Measurements from ENCODE around the gene ENC1. TPM values are rescaled to one million over a fixed set of nuclear protein-coding genes. Genes with fewer than 3 reads are reported as not detected.

The ENC1 gene
- total RNA-seq, 1 donor from 2014 or later = 6.6 TPM

DNA sequence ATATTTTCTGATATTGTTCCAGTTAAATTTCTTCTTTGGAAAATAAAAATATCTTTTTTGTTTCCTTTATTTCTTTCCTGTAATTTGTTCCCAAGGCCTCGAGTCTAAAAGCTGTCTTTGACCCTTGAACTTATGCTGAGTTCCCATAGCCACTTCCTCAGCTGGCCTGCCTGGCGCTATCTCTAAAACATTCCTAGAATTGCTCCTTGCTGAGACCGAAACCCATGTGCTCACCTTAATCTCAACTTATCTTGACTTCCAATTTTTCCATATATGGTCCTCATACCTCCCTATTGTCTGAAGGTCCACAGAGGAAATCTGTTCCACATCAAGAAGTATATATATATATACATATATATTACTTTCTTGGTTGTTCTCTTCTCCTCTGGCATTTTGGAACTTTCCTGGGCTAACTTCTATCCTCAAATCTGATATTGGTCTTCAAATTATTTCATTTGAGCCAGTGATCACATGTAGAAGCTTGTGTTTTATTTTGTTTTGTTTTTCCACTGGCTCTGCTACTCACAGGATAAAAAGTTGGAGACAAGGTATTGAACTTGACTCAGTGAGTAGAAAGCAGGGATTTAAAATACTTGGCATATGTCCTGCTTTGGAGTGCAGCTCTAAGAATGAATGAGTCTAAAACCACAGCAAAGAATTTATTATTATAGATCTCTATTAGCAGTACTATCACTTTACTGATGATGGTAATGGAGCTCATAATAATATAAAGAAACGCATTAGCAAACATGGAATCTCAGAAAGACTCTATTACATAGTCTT, 45.2 kb downstream of the ENC1 start:
- H3K27me3 Mint-ChIP-seq = peaks cover 28% of the 10 kb centered on the region
- ATAC-seq (ENCODE audit: low read depth) (no peak), DNase-seq (no peak)
- no peak overlapping the region for H3K27ac Mint-ChIP-seq
- intact Hi-C loops (cut with micrococcal nuclease) = no loop called here
- H3K4me3 Mint-ChIP-seq = no peak overlapping the region
- POLR2A ChIA-PET = no interaction called here
- H3K4me1 Mint-ChIP-seq = no peaks in the 10 kb centered on the region
- no peaks in the 10 kb centered on the region for H3K9me3 Mint-ChIP-seq
- CTCF ChIA-PET = no interaction called here
- no peak for TF ChIP-seq CTCF (IDR thresholded peaks at IDR 0.05)
- no peaks in the 10 kb centered on the region for H3K36me3 Mint-ChIP-seq (ENCODE audit: low read depth)

DNA sequence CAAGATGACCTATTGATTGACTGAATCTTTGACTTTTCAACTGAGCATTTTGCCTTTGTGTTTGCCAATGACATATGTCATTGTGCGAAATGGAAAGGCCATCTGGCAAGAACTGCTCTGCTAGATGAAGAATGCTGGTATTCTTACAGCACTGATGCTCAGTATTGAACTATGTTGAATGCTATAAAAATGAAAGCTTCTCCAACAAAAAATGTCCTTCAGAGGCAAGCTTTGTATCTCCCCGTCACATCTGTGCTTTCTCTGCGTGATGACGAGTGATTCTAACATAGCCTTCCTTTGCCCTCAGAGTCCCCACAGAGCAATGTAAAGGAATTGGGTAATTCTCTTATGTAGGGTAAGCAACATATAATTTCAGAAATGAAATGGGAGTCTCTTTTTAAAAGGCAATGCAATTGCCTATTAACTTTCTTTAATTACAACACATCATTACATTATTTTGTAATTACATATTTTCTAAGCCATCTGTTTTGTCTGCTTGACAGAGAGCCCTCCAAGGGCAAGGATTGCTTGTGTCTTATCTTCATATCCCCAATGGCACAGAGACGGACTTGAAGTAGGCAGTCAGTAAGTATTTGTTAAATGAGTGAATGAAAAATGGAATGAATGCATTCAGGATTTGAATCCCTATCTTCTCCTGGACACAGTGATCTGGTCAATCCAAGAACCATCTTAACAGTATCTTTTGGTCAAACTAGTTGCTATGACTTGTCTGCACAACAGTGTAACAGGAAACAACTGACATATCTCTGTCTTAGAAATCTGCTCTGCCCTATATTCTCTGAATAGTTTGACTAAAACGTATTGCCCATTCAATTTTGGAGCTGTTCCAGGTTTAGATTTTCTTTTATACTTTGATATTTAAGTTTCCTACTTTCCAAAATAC, 46.1 kb downstream of the ENC1 start:
- ATAC-seq (ENCODE audit: low read depth) (no peak), DNase-seq (no peak)
- Mint-ChIP-seq H3K27me3 (peaks cover 20% of the 10 kb centered on the region), H3K4me1 (no peaks in the 10 kb centered on the region), H3K27ac (no peak overlapping the region), H3K36me3 (ENCODE audit: low read depth) (no peaks in the 10 kb centered on the region), H3K9me3 (no peaks in the 10 kb centered on the region), H3K4me3 (no peak overlapping the region)
- intact Hi-C loops (cut with micrococcal nuclease) = no loop called here
- TF ChIP-seq CTCF (IDR thresholded peaks at IDR 0.05) = no peak
- POLR2A ChIA-PET = no interaction called here
- CTCF ChIA-PET = no interaction called here

GRCh38 chr5:74589204-74590056, 51.1 kb downstream of the ENC1 start:
- peaks cover 15% of the 10 kb centered on the region for H3K27me3 Mint-ChIP-seq
- H3K9me3 Mint-ChIP-seq = no peaks in the 10 kb centered on the region
- H3K27ac Mint-ChIP-seq = no peak overlapping the region
- ChIA-PET POLR2A (no interaction called here), CTCF (no interaction called here)
- intact Hi-C loops (cut with micrococcal nuclease) = no loop called here
- no peak overlapping the region for H3K4me3 Mint-ChIP-seq
- TF ChIP-seq CTCF (IDR thresholded peaks at IDR 0.05) = no peak
- DNase-seq (no peak), ATAC-seq (ENCODE audit: low read depth) (no peak)
- H3K36me3 Mint-ChIP-seq (ENCODE audit: low read depth) = no peaks in the 10 kb centered on the region
- peaks cover 4% of the 10 kb centered on the region for H3K4me1 Mint-ChIP-seq

DNA sequence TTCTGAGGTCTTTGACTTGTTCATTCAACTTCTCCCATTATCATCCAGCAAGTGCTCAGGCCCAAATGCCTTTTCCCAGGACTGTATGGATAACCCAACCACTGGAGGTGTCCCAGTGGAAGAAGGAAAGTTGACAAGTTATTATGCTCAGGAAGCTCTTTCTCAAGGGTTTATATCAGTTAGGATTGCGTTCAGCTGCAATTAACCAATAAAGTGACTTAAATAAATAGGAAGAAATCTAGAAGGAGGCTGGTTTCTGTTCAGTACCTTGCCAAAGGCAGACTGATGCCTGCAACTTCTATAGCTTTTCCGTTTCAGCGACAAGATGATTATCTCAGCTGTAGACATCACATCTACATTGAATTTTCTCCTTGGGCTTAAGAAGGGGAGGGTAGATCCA, 52.1 kb downstream of the ENC1 start:
- Mint-ChIP-seq H3K9me3 (no peaks in the 10 kb centered on the region), H3K27ac (no peak overlapping the region), H3K4me3 (no peak overlapping the region), H3K36me3 (ENCODE audit: low read depth) (no peaks in the 10 kb centered on the region), H3K27me3 (peaks cover 17% of the 10 kb centered on the region), H3K4me1 (peaks cover 4% of the 10 kb centered on the region)
- DNase-seq (no peak), ATAC-seq (ENCODE audit: low read depth) (no peak)
- ChIA-PET POLR2A (no interaction called here), CTCF (no interaction called here)
- intact Hi-C loops (cut with micrococcal nuclease) = no loop called here
- no peak for TF ChIP-seq CTCF (IDR thresholded peaks at IDR 0.05)

Data from activated B cell treated with CpG ODN at 0.5 μM for 24 hours (primary cell).